IPS DF 6.9 (cell line): ENCODE results near the gene SLC12A1.

Experiments used
- DNase-seq: peaks from one replicate; pipeline ENCODE4 v3.0.0-alpha.2; 2013; ENCODE audit warnings: low read depth, low spot score
- H3K27ac ChIP-seq: one replicate; pipeline ENCODE4 v1.5.1; 2013; ENCODE audit warnings: low read length, control low read depth
- H3K27me3 ChIP-seq: 2 replicates; pipeline ENCODE4 v1.6.1; 2013; ENCODE audit warnings: mild to moderate bottlenecking, low read length; ENCODE audit not compliant: control insufficient read depth, insufficient read depth
- H3K36me3 ChIP-seq: 2 replicates; pipeline ENCODE4 v1.6.1; 2013; ENCODE audit warnings: low read length; ENCODE audit not compliant: control insufficient read depth, insufficient read depth
- H3K4me1 ChIP-seq: 2 replicates; pipeline ENCODE4 v1.6.1; 2013; ENCODE audit warnings: low read length; ENCODE audit not compliant: control insufficient read depth, insufficient read depth
- H3K4me3 ChIP-seq: 2 replicates; pipeline ENCODE4 v1.5.1; 2013; ENCODE audit warnings: mild to moderate bottlenecking, low read length
- H3K9me3 ChIP-seq: 2 replicates; pipeline ENCODE4 v1.6.1; 2013; ENCODE audit warnings: low read length, inconsistent platforms; ENCODE audit not compliant: control insufficient read depth, insufficient read depth
- WGBS: extraction: QIAGEN DNeasy Blood & Tissue Kit; methylation state at CpG from one replicate; pipeline ENCODE4 v1.1.7; 2013; ENCODE audit warnings: mixed read lengths, missing lambda C conversion rate; ENCODE audit not compliant: insufficient read length, insufficient coverage; 5-methylcytosine and 5-hydroxymethylcytosine counted together

SLC12A1 gene

GRCh38 chr15:48186271-48186670 lies 19.8 kb upstream of the SLC12A1 start:
- no peaks in the 10 kb centered on the region for H3K36me3 ChIP-seq
- no peak overlapping the region for H3K4me3 ChIP-seq
- WGBS = no CpG with 5 or more reads among the region's 3 CpGs
- H3K27ac ChIP-seq = no peak overlapping the region
- H3K27me3 ChIP-seq = no peaks in the 10 kb centered on the region
- H3K4me1 ChIP-seq = no peaks in the 10 kb centered on the region
- no peak for DNase-seq
- H3K9me3 ChIP-seq = no peaks in the 10 kb centered on the region

GRCh38 chr15:48190932-48191573 lies 15.0 kb upstream of the SLC12A1 start:
- no peaks in the 10 kb centered on the region for H3K4me1 ChIP-seq
- H3K36me3 ChIP-seq = no peaks in the 10 kb centered on the region
- WGBS = no CpG with 5 or more reads among the region's 15 CpGs
- DNase-seq = peak; percentile 76
- no peaks in the 10 kb centered on the region for H3K9me3 ChIP-seq
- H3K4me3 ChIP-seq = peak overlapping the region; percentile 36; the same call in 1 of the 2 replicates
- no peak overlapping the region for H3K27ac ChIP-seq
- H3K27me3 ChIP-seq = no peaks in the 10 kb centered on the region

GRCh38 chr15:48191574-48192225 lies 14.4 kb upstream of the SLC12A1 start, which contains the start of gene CTXN2:
Gene CTXN2, plus strand, starts transcription at chr15:48191665. Its CDS starts 9,636 bp downstream, at chr15:48201301.
- DNase-seq = no peak
- peak within 1 kb of the TSS; percentile 36; the same call in 1 of the 2 replicates for H3K4me3 ChIP-seq

GRCh38 chr15:48202068-48202467 lies 4.0 kb upstream of the SLC12A1 start:
- no peaks in the 10 kb centered on the region for H3K9me3 ChIP-seq
- no peaks in the 10 kb centered on the region for H3K4me1 ChIP-seq
- no peaks in the 10 kb centered on the region for H3K27me3 ChIP-seq
- no peaks in the 10 kb centered on the region for H3K36me3 ChIP-seq
- WGBS = no CpG with 5 or more reads among the region's 1 CpG
- H3K4me3 ChIP-seq = no peak overlapping the region
- no peak for DNase-seq
- H3K27ac ChIP-seq = no peak overlapping the region

More at GRCh38 chr15:48191574-48192225, 14.4 kb upstream of the SLC12A1 start, which contains the start of gene CTXN2:
- Histone ChIP-seq H3K27ac (no peak within 1 kb of the TSS), H3K4me1 (no peaks in the 10 kb centered on the region), H3K9me3 (no peaks in the 10 kb centered on the region), H3K36me3 (no peaks in the 10 kb centered on the region), H3K27me3 (no peaks in the 10 kb centered on the region)
- no CpG with 5 or more reads among the region's 31 CpGs for WGBS

GRCh38 chr15:48221261-48221660 lies 15.2 kb downstream of the SLC12A1 start:
- Histone ChIP-seq H3K4me1 (no peaks in the 10 kb centered on the region), H3K27ac (no peak overlapping the region), H3K36me3 (no peaks in the 10 kb centered on the region), H3K4me3 (no peak overlapping the region), H3K27me3 (no peaks in the 10 kb centered on the region), H3K9me3 (no peaks in the 10 kb centered on the region)
- WGBS = no CpG with 5 or more reads among the region's 1 CpG
- no peak for DNase-seq

- DNase-seq = no peak
- Histone ChIP-seq H3K4me1 (no peaks in the 10 kb centered on the region), H3K27me3 (no peaks in the 10 kb centered on the region), H3K27ac (no peak overlapping the region), H3K4me3 (no peak overlapping the region), H3K9me3 (no peaks in the 10 kb centered on the region), H3K36me3 (no peaks in the 10 kb centered on the region)
- no CpG with 5 or more reads among the region's 4 CpGs for WGBS
Observed at GRCh38 chr15:48221885-48222284, 15.8 kb downstream of the SLC12A1 start.

GRCh38 chr15:48222627-48223026 lies 16.5 kb downstream of the SLC12A1 start:
- Histone ChIP-seq H3K4me1 (no peaks in the 10 kb centered on the region), H3K27me3 (no peaks in the 10 kb centered on the region), H3K36me3 (no peaks in the 10 kb centered on the region), H3K9me3 (no peaks in the 10 kb centered on the region), H3K27ac (no peak overlapping the region), H3K4me3 (no peak overlapping the region)
- no peak for DNase-seq
- no CpG with 5 or more reads among the region's 1 CpG for WGBS

- Histone ChIP-seq H3K9me3 (no peaks in the 10 kb centered on the region), H3K4me1 (no peaks in the 10 kb centered on the region), H3K27ac (no peak overlapping the region), H3K27me3 (no peaks in the 10 kb centered on the region), H3K4me3 (no peak overlapping the region), H3K36me3 (no peaks in the 10 kb centered on the region)
- no CpG with 5 or more reads among the region's 3 CpGs for WGBS
- no peak for DNase-seq
Observed at GRCh38 chr15:48225771-48226170, 19.7 kb downstream of the SLC12A1 start.

GRCh38 chr15:48230498-48230897 lies 24.4 kb downstream of the SLC12A1 start:
- H3K36me3 ChIP-seq = no peaks in the 10 kb centered on the region
- H3K27ac ChIP-seq = no peak overlapping the region
- no peak overlapping the region for H3K4me3 ChIP-seq
- WGBS = no CpG with 5 or more reads among the region's 5 CpGs
- H3K4me1 ChIP-seq = no peaks in the 10 kb centered on the region; the same call in 1 of the 2 replicates
- no peaks in the 10 kb centered on the region for H3K27me3 ChIP-seq
- no peak for DNase-seq
- no peaks in the 10 kb centered on the region for H3K9me3 ChIP-seq

GRCh38 chr15:48233246-48233645 lies 27.1 kb downstream of the SLC12A1 start:
- no peak overlapping the region for H3K27ac ChIP-seq
- H3K27me3 ChIP-seq = no peaks in the 10 kb centered on the region
- H3K4me1 ChIP-seq = no peaks in the 10 kb centered on the region; the same call in 1 of the 2 replicates
- H3K9me3 ChIP-seq = no peaks in the 10 kb centered on the region
- no peak overlapping the region for H3K4me3 ChIP-seq
- no peaks in the 10 kb centered on the region for H3K36me3 ChIP-seq
- DNase-seq = no peak

GRCh38 chr15:48239334-48239733 lies 33.2 kb downstream of the SLC12A1 start:
- no peaks in the 10 kb centered on the region for H3K4me1 ChIP-seq
- WGBS = no CpG with 5 or more reads among the region's 4 CpGs
- H3K9me3 ChIP-seq = no peaks in the 10 kb centered on the region

More at GRCh38 chr15:48239334-48239733, 33.2 kb downstream of the SLC12A1 start:
- Histone ChIP-seq H3K36me3 (no peaks in the 10 kb centered on the region), H3K4me3 (no peak overlapping the region), H3K27ac (no peak overlapping the region), H3K27me3 (no peaks in the 10 kb centered on the region)
- DNase-seq = no peak
